ENCODE data around the gene PPP1R14D.

PPP1R14D gene

DNA sequence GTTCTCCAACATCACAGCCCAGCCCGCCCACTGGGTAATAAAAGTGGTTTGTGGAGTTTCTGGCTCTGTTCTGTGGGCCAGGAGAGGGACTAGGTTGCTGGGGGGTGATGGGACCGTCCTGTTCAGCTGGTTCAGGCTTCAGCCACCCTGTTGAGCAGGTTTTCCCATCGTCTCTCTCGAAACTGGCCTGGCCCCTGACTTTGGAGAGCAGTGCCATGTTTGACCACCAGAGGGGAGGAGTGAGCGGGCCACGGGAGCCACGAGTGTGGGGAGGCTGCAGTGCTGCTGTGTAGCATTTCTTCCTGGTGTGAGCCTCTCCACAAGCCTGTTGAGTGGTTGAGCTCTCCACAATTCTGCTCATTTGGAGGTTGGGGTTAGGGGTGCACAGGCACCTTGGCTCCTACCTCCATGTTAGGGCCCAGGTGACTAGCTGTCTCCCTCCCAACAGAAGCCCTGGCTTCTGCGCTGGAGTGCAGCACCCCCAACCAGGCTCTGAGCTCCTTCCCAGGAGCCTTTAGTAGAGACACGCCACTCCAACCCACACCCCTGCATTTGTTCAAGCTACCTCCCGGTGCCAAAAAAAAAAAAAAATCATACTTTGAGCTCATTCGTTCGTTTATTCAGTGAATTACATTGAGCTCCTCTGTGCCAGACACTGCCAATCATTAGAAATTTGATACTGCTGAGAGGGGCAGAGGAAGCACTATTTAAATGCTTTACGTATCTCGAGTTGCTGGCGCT is 29.3 kb upstream of the PPP1R14D start:
- Histone ChIP-seq H3K9me2 (replicated peaks; ENCODE audit: insufficient read depth, low read length) (no peaks in the 10 kb centered on the region), H3K9ac (ENCODE audit: low read length) (no peak overlapping the region), H3K4me2 (ENCODE audit: low read depth, low read length) (no peak overlapping the region), H3K4me1 (ENCODE audit: low read length) (no peaks in the 10 kb centered on the region), H3K27me3 (replicated peaks; ENCODE audit: insufficient read depth, low read length) (no peaks in the 10 kb centered on the region), H3K27ac (ENCODE audit: low read length) (no peak overlapping the region), H3F3A (ENCODE audit: insufficient read depth, low read length) (no peaks in the 10 kb centered on the region), H3K36me3 (replicated peaks; ENCODE audit: insufficient read depth, low read length) (no peaks in the 10 kb centered on the region), H2AFZ (ENCODE audit: low read length) (no peak overlapping the region), H3K4me3 (ENCODE audit: low read length) (no peak overlapping the region), H3K79me2 (ENCODE audit: low read length) (no peaks in the 10 kb centered on the region), H4K20me1 (ENCODE audit: insufficient read depth, low read length) (no peaks in the 10 kb centered on the region), H3K9me3 (replicated peaks; ENCODE audit: insufficient read depth, low read length) (no peaks in the 10 kb centered on the region)
- DNase-seq = peak; percentile 70
- no peak for TF ChIP-seq EZH2 (optimal IDR thresholded peaks at IDR 0.05; ENCODE audit: low read depth, low read length)
- TF ChIP-seq, protein P1, sequence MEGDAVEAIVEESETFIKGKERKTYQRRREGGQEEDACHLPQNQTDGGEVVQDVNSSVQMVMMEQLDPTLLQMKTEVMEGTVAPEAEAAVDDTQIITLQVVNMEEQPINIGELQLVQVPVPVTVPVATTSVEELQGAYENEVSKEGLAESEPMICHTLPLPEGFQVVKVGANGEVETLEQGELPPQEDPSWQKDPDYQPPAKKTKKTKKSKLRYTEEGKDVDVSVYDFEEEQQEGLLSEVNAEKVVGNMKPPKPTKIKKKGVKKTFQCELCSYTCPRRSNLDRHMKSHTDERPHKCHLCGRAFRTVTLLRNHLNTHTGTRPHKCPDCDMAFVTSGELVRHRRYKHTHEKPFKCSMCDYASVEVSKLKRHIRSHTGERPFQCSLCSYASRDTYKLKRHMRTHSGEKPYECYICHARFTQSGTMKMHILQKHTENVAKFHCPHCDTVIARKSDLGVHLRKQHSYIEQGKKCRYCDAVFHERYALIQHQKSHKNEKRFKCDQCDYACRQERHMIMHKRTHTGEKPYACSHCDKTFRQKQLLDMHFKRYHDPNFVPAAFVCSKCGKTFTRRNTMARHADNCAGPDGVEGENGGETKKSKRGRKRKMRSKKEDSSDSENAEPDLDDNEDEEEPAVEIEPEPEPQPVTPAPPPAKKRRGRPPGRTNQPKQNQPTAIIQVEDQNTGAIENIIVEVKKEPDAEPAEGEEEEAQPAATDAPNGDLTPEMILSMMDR (IDR thresholded peaks at IDR 0.05; ENCODE audit: low read length) = peak; percentile 97

DNA sequence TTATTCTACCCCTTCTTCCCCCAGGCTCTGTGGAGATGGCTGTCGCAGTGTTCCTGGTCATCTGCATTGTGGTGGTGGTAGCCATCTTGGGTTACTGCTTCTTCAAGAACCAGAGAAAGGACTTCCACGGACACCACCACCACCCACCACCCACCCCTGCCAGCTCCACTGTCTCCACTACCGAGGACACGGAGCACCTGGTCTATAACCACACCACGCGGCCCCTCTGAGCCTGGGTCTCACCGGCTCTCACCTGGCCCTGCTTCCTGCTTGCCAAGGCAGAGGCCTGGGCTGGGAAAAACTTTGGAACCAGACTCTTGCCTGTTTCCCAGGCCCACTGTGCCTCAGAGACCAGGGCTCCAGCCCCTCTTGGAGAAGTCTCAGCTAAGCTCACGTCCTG is 28.2 kb upstream of the PPP1R14D start:
- H3K27ac ChIP-seq (ENCODE audit: low read length) = no peak overlapping the region
- peaks cover 5% of the 10 kb centered on the region; the same call in 1 of the 2 replicates for H3K79me2 ChIP-seq (ENCODE audit: low read length)
- TF ChIP-seq EZH2phosphoT487 (IDR thresholded peaks at IDR 0.05; ENCODE audit: low read length) (no peak), EZH2 (optimal IDR thresholded peaks at IDR 0.05; ENCODE audit: low read depth, low read length) (no peak)
- TF ChIP-seq, protein P1 (IDR thresholded peaks at IDR 0.05; ENCODE audit: low read length) = no peak
- no peaks in the 10 kb centered on the region for H3K4me1 ChIP-seq (ENCODE audit: low read length)
- H3K4me3 ChIP-seq (ENCODE audit: low read length) = no peak overlapping the region
- H3K36me3 ChIP-seq (replicated peaks; ENCODE audit: insufficient read depth, low read length) = no peaks in the 10 kb centered on the region
- H3K9me3 ChIP-seq (replicated peaks; ENCODE audit: insufficient read depth, low read length) = no peaks in the 10 kb centered on the region
- no peak for DNase-seq
- H3K9ac ChIP-seq (ENCODE audit: low read length) = no peak overlapping the region
- no peak overlapping the region for H2AFZ ChIP-seq (ENCODE audit: low read length)
- no peaks in the 10 kb centered on the region for H3F3A ChIP-seq (ENCODE audit: insufficient read depth, low read length)
- no peaks in the 10 kb centered on the region for H4K20me1 ChIP-seq (ENCODE audit: insufficient read depth, low read length)
- H3K9me2 ChIP-seq (replicated peaks; ENCODE audit: insufficient read depth, low read length) = no peaks in the 10 kb centered on the region
- no peak overlapping the region for H3K4me2 ChIP-seq (ENCODE audit: low read depth, low read length)
- H3K27me3 ChIP-seq (replicated peaks; ENCODE audit: insufficient read depth, low read length) = no peaks in the 10 kb centered on the region

DNA sequence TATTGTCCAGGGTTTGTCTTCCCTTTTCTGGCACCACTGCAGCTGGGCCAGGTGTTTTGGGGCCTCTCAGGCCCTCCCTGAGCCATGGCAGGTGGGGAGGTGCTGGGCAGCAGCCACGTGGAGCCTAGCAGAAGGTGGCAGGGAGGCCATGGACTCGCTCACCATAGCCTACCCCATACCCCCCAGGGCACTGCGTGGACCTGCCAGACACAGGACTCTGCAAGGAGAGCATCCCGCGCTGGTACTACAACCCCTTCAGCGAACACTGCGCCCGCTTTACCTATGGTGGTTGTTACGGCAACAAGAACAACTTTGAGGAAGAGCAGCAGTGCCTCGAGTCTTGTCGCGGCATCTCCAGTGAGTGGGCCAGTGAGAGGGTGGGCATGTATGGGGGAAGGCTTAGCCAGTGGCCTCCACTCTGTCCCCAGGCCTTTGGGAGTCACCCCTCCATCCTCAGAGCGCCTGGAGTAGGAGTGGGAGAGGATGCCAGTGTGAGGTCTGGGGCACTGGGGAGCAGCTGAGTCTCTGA is 27.3 kb upstream of the PPP1R14D start:
- Histone ChIP-seq H3K9me2 (replicated peaks; ENCODE audit: insufficient read depth, low read length) (no peaks in the 10 kb centered on the region), H4K20me1 (ENCODE audit: insufficient read depth, low read length) (no peaks in the 10 kb centered on the region), H3K79me2 (ENCODE audit: low read length) (peaks cover 6% of the 10 kb centered on the region; the same call in 1 of the 2 replicates), H3K36me3 (replicated peaks; ENCODE audit: insufficient read depth, low read length) (no peaks in the 10 kb centered on the region), H3K27ac (ENCODE audit: low read length) (no peak overlapping the region), H3K27me3 (replicated peaks; ENCODE audit: insufficient read depth, low read length) (no peaks in the 10 kb centered on the region), H3K9me3 (replicated peaks; ENCODE audit: insufficient read depth, low read length) (no peaks in the 10 kb centered on the region), H3F3A (ENCODE audit: insufficient read depth, low read length) (no peaks in the 10 kb centered on the region), H3K9ac (ENCODE audit: low read length) (no peak overlapping the region), H3K4me2 (ENCODE audit: low read depth, low read length) (no peak overlapping the region), H3K4me1 (ENCODE audit: low read length) (no peaks in the 10 kb centered on the region), H3K4me3 (ENCODE audit: low read length) (no peak overlapping the region), H2AFZ (ENCODE audit: low read length) (no peak overlapping the region)
- DNase-seq = no peak
- TF ChIP-seq EZH2 (optimal IDR thresholded peaks at IDR 0.05; ENCODE audit: low read depth, low read length) = no peak
- no peak for TF ChIP-seq EZH2phosphoT487 (IDR thresholded peaks at IDR 0.05; ENCODE audit: low read length)
- TF ChIP-seq, protein P1 (IDR thresholded peaks at IDR 0.05; ENCODE audit: low read length) = no peak

Data from MM.1S (cell line).